NCI-H1105 treated with DMSO at 0.1 percent for 48 hours (cell line): Measurements from ENCODE around the gene SERPINA9.
A peak's percentile ranks its signal among the peaks of the same experiment; 100 is the strongest.

Source experiments
- DNase-seq: peaks from one replicate; lab custom pipeline; 2025; lab: John Stamatoyannopoulos, UW

SERPINA9 gene

GRCh38 chr14:94462763-94463572, 13.0 kb downstream of the SERPINA9 start:
- no peak for DNase-seq

DNA sequence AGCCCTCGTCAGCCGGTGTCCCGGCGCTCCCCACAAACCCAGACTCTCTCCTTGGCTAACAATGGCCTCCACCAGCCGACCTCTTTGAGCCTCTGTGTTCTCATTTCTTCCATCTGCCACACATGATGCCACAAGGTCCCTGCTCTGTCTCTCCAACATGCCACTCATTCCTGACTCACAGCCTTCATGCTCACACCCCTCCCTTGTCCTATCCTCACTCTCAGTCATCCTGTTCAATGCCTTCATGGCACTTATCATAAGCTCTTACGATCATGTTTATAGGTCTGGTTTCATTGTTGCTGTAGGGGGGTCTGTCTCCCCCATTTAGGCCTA, 13.8 kb downstream of the SERPINA9 start:
- no peak for DNase-seq

GRCh38 chr14:94461526-94462218, 14.3 kb downstream of the SERPINA9 start:
- no peak for DNase-seq

DNA sequence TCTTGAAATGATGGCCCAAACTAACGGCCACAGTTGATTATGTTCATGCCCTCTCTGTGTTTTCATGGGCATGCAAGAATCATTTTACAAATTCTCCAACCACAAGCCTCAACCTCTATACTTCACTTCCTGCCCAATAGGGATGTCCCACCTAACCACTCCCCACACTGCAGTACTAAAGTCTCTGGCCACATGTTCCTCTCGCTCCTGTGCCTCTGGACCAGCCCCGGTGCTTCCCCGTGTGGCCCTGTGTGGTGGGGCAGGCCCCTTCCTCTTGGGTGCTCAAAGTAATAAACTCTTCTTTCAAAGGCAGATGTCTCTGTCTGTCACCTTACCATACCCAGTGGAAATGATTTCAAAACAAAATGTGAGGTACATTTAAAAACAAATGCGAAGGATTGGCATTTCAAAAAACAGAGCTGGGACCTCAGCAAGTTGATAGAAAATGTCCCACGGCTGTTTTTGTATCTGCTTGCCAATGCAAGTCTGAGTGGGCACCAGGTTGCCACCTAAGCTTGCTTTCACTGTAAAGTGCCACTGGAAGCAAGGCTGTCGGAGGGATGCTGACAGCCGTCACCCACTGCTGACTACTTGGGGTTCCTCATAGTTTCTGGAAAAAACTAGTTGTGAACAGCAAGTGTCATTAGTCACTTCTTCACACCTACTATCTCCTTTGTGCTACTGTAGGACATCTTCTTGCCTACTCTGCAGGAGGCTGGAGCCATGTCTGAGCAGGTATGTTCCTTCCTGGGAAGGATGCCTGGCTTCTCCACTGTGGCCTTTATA, 15.2 kb downstream of the SERPINA9 start:
- no peak for DNase-seq

DNA sequence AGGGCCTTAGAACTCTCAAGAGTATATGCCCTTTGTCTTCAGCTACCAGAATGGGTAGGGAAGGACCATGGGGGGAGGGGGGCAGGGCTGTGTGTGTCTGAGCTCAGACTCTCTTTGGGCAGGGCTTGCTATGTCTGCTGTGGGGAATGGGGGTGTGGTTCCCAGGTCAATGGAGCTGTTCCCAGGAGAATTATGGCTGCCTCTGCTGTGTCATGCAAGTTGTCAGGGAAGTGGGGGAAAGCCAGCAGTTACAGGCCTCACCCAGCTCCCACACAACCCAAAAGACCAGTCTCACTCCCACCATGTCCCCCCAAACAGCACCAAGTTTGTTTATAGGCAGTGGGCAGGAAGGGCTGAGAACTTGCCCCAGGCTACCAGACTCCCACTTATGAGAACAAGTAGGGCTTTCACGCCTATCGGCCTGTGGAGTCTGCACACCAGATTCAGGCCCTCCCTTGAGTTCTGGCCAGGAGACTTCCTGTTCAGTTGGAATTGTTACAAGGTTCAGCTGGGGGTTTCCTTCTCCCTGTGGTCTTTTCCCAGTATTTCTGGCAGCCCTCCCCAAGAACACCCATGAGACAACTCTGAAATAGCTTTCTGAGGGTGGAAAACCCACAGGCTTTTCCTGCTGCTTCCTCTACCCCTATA, 17.3 kb downstream of the SERPINA9 start:
- no peak for DNase-seq

GRCh38 chr14:94458096-94458495, 17.9 kb downstream of the SERPINA9 start:
- DNase-seq, result no peak

- no peak for DNase-seq
Measured at GRCh38 chr14:94455928-94456327, 20.1 kb downstream of the SERPINA9 start.

- DNase-seq, result no peak
Measured at GRCh38 chr14:94451826-94452225, 24.2 kb downstream of the SERPINA9 start.

- DNase-seq, result no peak
Measured at GRCh38 chr14:94451091-94451771, 24.8 kb downstream of the SERPINA9 start.

- DNase-seq, result no peak
Measured at GRCh38 chr14:94450722-94451090, 25.3 kb downstream of the SERPINA9 start.

DNA sequence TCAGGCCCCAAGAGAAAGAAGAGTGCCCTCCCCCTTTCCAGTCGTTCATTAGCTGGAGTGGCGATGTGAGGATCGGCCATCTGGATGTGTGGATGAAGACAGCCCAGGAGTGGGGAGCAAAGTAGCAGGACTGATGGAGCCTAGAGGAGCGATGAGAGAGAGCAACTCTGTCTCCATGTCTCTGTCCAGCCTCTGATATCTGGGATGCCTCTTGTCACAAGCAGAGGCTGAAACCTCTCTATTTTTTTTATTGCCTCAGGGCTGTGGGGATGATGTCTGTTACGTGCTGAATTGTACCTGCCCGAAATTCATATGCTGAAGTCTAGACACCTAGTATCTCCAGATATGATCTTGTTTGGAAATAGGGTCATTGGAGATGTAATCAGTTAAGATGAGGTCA, 26.1 kb downstream of the SERPINA9 start:
- no peak for DNase-seq

DNA sequence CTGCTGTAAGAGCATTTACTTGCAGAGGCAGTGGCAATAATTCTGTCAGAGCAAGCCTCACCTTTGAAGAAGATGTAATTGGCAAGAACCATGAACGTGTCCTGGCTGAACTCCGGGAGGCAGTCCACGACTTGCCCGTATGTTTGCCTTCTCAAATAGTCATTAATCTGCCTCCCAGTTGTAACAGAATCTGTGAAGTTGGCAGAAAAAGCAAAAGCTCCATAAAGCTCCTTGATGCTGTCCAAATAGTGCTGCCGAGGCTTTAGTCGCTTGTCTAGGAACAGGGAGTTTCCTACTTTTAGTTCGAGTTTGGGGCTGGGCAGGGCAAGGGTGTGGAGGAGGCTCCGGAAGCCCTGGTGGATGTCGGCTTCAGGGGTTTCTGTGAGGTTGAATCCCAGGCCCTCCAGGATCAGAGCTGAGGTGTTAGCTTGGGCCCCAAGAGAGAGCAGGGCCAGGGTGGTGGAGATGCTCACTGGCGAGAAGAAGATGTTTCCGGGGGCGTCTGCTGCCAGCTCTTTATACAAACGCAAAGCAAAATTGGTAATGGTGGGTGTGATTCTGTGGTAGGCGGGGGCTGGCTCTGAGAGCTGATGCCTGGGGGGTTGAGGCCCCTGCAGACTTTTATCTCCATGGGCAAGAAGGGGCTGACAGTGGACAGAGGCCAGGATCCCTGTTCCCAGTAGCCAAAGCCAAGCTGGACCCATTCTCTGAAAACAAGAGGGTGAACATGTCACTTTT, 27.8 kb downstream of the SERPINA9 start:
- peak; percentile 84 for DNase-seq

- no peak for DNase-seq
Measured at GRCh38 chr14:94447206-94447605, 28.8 kb downstream of the SERPINA9 start.

GRCh38 chr14:94446126-94446525, 29.9 kb downstream of the SERPINA9 start:
- no peak for DNase-seq

- no peak for DNase-seq
Measured at GRCh38 chr14:94445003-94445402, 31.0 kb downstream of the SERPINA9 start.

GRCh38 chr14:94441531-94442205, 34.3 kb downstream of the SERPINA9 start:
- DNase-seq, result no peak

GRCh38 chr14:94441130-94441529, 34.9 kb downstream of the SERPINA9 start:
- no peak for DNase-seq

GRCh38 chr14:94439453-94440057, 36.4 kb downstream of the SERPINA9 start:
- no peak for DNase-seq

DNA sequence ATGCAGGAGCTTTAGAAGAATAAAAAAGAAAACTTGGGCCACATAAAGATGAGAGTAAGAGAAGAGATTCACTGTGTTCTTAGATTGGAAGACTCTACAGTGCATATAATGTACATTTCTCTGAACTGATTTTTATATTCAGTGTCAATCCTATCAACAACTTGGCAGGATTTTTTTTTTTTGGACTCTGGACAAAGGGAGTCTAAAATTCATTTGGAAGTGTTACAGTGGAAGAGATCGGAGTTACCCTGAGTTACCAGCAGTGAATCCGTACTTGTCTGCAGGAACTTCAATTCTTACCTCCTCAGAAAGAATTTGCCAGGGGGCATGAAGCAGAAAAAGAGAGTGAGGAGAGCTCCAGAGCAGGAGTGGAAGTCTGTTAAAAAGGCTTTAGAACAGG, 47.4 kb downstream of the SERPINA9 start:
- no peak for DNase-seq

DNA sequence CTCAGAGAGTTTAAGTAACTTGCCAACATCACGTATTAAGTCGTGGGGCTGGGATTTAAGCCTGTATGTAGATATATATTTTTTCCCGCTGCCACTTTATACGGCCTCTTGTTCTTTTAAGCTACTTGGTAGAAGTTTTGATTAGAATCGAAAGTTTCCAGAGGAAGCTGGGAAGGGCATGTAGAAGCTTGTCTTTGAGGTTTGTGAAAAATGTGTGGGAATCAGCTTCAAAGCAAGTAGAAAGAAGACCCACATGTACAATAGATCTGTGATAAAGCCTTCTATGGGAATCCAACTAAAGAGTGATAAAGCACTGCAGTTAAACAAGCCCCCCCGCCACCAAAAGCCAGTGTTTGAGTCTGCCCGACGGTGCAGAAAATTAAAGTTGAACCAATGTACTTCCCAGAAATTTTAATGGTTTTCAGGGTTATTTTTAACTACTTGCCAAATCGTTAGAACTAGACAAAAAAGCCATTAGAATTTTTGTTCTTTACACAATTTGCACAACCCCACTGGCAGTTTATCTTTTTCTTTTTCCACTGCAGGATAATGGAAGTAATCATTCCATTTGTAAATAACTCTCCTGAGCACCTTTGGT, 48.9 kb downstream of the SERPINA9 start:
- no peak for DNase-seq
